Lower lobe of right lung (tissue), 2 donors: ENCODE measurements around the gene TAF1L. TPM values are rescaled to one million over a fixed set of nuclear protein-coding genes. Genes with fewer than 3 reads are reported as not detected.

Experiments used
- ATAC-seq, 2 donors: fragments of 200-7000 bp; cut with Tn5 transposase; one replicate each; pipeline ENCODE4 v1.9.1; 2020 to 2022; ENCODE audit warnings: mild to moderate bottlenecking in 2 of 2, moderate library complexity in 2 of 2
- DNase-seq: peaks from one replicate; pipeline ENCODE4 v3.0.0-alpha.2; 2020
- H3K27ac ChIP-seq: fragments of 200-600 bp; one replicate; pipeline ENCODE4 v1.8.0; 2022
- H3K27me3 ChIP-seq: fragments of 200-600 bp; one replicate; pipeline ENCODE4 v1.8.0; 2022; ENCODE audit warnings: low read depth
- H3K36me3 ChIP-seq: fragments of 200-600 bp; one replicate; pipeline ENCODE4 v1.8.0; 2022; ENCODE audit warnings: mild to moderate bottlenecking
- H3K4me1 ChIP-seq: fragments of 200-600 bp; one replicate; pipeline ENCODE4 v1.8.0; 2022
- H3K4me3 ChIP-seq: fragments of 200-600 bp; one replicate; pipeline ENCODE4 v1.8.0; 2022; ENCODE audit warnings: mild to moderate bottlenecking
- H3K9me3 ChIP-seq: fragments of 200-600 bp; one replicate; pipeline ENCODE4 v1.8.0; 2022
- intact Hi-C: fragments of 100-400 bp; cut with DNase I; formaldehyde crosslinking; loops from one replicate; pipeline ENCODE4 v1.11.0; 2022
- total RNA-seq: library from RNA; stranded (reverse); fragmentation: NEBNext Ultra II Directional; extraction: Animal tissue kit (Norgen Biotek cat#: 25700); gene quantifications from one replicate; pipeline ENCODE4 v1.2.1, GENCODE V29; 2021
- TF ChIP-seq, protein P1 (sequence below): fragments of 200-600 bp; IDR thresholded peaks from one replicate; pipeline ENCODE4 v1.8.0; 2022; ENCODE audit warnings: antibody characterized with exemption, mild to moderate bottlenecking
- donor health status: DM: no; HTN: yes; CAD: no; lungs with severe emphysema.

Gene TAF1L
- total RNA-seq, 1 donor from 2014 or later = not detected

GRCh38 chr9:32627394-32627954, 8.0 kb downstream of the TAF1L start:
- H3K27me3 ChIP-seq = no peaks in the 10 kb centered on the region
- H3K4me1 ChIP-seq = no peaks in the 10 kb centered on the region
- no peak overlapping the region for H3K27ac ChIP-seq
- H3K36me3 ChIP-seq = no peaks in the 10 kb centered on the region
- H3K9me3 ChIP-seq = no peaks in the 10 kb centered on the region
- intact Hi-C loops = no loop called here
- ATAC-seq (no peak), DNase-seq (no peak)
- H3K4me3 ChIP-seq = no peak overlapping the region
- TF ChIP-seq, protein P1, sequence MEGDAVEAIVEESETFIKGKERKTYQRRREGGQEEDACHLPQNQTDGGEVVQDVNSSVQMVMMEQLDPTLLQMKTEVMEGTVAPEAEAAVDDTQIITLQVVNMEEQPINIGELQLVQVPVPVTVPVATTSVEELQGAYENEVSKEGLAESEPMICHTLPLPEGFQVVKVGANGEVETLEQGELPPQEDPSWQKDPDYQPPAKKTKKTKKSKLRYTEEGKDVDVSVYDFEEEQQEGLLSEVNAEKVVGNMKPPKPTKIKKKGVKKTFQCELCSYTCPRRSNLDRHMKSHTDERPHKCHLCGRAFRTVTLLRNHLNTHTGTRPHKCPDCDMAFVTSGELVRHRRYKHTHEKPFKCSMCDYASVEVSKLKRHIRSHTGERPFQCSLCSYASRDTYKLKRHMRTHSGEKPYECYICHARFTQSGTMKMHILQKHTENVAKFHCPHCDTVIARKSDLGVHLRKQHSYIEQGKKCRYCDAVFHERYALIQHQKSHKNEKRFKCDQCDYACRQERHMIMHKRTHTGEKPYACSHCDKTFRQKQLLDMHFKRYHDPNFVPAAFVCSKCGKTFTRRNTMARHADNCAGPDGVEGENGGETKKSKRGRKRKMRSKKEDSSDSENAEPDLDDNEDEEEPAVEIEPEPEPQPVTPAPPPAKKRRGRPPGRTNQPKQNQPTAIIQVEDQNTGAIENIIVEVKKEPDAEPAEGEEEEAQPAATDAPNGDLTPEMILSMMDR = no peak

DNA sequence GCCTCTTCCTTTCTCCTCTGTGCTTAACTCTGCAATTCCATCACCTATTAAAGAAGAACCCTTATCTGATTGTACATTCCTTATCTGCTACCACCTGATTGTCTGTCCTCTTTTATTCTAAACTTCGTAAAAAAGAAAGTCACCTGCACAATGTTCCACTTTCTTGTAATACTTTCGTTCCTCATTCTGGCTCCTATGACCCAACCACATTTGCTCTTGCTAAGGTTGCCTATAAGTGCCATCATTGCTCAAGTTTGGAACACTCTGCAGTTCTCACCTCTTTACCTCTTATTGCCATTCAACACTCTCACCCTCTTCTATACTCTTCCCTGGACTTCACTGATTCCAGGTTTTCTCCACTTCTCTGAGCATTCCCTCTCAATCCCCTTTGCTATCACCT, 10.1 kb downstream of the TAF1L start:
- DNase-seq = no peak

GRCh38 chr9:32622948-32623347, 12.5 kb downstream of the TAF1L start:
- TF ChIP-seq, protein P1 = no peak
- DNase-seq = no peak
- H3K27me3 ChIP-seq = no peaks in the 10 kb centered on the region
- no peak overlapping the region for H3K4me3 ChIP-seq
- no peak for ATAC-seq
- H3K36me3 ChIP-seq = no peaks in the 10 kb centered on the region
- H3K9me3 ChIP-seq = no peaks in the 10 kb centered on the region
- no peaks in the 10 kb centered on the region for H3K4me1 ChIP-seq
- intact Hi-C loops = no loop called here
- H3K27ac ChIP-seq = no peak overlapping the region

More for the DNA sequence above, 10.1 kb downstream of the TAF1L start:
- Histone ChIP-seq H3K4me1 (no peaks in the 10 kb centered on the region), H3K9me3 (no peaks in the 10 kb centered on the region), H3K4me3 (no peak overlapping the region), H3K36me3 (no peaks in the 10 kb centered on the region), H3K27ac (no peak overlapping the region), H3K27me3 (no peaks in the 10 kb centered on the region)
- TF ChIP-seq, protein P1 = no peak
- intact Hi-C loops = no loop called here
- no peak for ATAC-seq

DNA sequence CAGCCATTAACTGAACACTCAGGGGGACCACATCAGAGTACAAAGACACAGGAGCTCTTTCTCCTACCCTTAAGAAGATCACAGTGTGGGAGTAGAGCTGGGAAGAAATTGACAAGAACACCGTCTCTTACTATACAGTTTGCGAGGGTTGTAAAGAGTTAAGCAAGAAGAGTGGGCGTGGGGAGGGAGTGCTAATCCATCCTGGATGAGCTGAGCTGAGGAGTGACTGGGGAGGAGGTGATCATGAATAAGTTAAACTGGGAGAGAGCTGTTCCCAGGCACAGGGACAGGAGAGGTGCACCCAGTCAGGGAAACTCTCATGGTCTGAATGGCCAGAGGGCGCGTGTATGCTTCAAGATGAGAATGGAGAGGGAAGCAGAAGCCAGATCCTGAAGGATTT, 17.2 kb downstream of the TAF1L start:
- Histone ChIP-seq H3K27ac (no peak overlapping the region), H3K4me1 (no peaks in the 10 kb centered on the region), H3K4me3 (no peak overlapping the region), H3K36me3 (no peaks in the 10 kb centered on the region), H3K27me3 (peaks cover 3% of the 10 kb centered on the region), H3K9me3 (no peaks in the 10 kb centered on the region)
- intact Hi-C loops = no loop called here
- TF ChIP-seq, protein P1 = no peak
- no peak for ATAC-seq
- DNase-seq = no peak

DNA sequence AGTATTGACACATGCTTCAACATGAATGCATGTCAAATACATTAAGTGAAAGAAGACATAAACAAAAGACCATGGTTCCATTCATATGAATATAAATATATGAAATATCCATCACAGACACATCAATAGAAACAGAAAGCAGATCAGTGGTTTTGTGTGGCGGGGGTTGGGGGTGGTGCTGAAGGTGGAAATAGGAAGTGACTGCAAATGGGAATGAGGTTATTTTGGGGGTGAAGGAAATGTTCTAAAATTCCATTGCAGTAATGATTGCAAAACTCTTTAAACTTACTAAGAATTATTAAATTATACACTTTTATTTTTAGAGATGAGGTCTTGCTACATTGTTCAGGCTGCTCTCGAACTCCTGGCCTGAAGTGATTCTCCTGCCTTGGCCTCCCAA, 28.7 kb downstream of the TAF1L start:
- TF ChIP-seq, protein P1 = no peak
- Histone ChIP-seq H3K27me3 (no peaks in the 10 kb centered on the region), H3K4me1 (no peaks in the 10 kb centered on the region), H3K4me3 (no peak overlapping the region), H3K36me3 (no peaks in the 10 kb centered on the region), H3K9me3 (no peaks in the 10 kb centered on the region), H3K27ac (no peak overlapping the region)
- DNase-seq (no peak), ATAC-seq (no peak)
- intact Hi-C loops = no loop called here
